ENCODE data around the gene SPAG16.

GRCh38 chr2:214217136-214217535, 932.9 kb downstream of the SPAG16 start:
- no peak for TF ChIP-seq CTCF (IDR thresholded peaks at IDR 0.05)
- TF ChIP-seq POLR2A (IDR thresholded peaks at IDR 0.05) = no peak
- no peak for TF ChIP-seq POLR2AphosphoS5 (IDR thresholded peaks at IDR 0.05)
- TF ChIP-seq EP300 (IDR thresholded peaks at IDR 0.05; ENCODE audit: low read depth) = no peak

Measured in transverse colon (tissue), 4 donors.